Mammary epithelial cell (primary cell): ENCODE data around the gene ABO.

Experiments
- CTCF ChIP-seq, 2 donors: IDR thresholded peaks in 1 of 2; conservative IDR thresholded peaks in 1 of 2; 2 replicates each; pipeline ENCODE4 v1.5.1; 2011 to 2012; ENCODE audit warnings: inconsistent platforms in 2 of 2, low read length in 2 of 2, mild to moderate bottlenecking in 2 of 2, control low read depth in 1 of 2, low read depth in 1 of 2; ENCODE audit not compliant: insufficient read depth in 1 of 2; ENCODE audit errors: extremely low read depth in 1 of 2
- EZH2 ChIP-seq: IDR thresholded peaks from 2 replicates; pipeline ENCODE4 v1.6.1; 2012; ENCODE audit warnings: low read length, inconsistent platforms, borderline replicate concordance

GRCh38 chr9:133290751-133291302 lies 15.8 kb upstream of the ABO start:
- no peak for TF ChIP-seq CTCF (conservative IDR thresholded peaks at IDR 0.05 in 1 of 2, IDR thresholded peaks at IDR 0.05 in 1 of 2; ENCODE audit: extremely low read depth in 1 of 2, insufficient read depth in 1 of 2, low read depth in 1 of 2, low read length in 2 of 2)
- TF ChIP-seq EZH2 = no peak
